Neural cell (in vitro differentiated cells): Measurements from ENCODE around the gene FARP2. TPM values are rescaled to one million over a fixed set of nuclear protein-coding genes. Genes with fewer than 3 reads are reported as not detected.

Experiments
- H2AFZ ChIP-seq: fragments of 200-600, 300-800 bp; sonication (generic), shearing (Covaris generic); 2 replicates; pipeline ENCODE4 v1.6.0; 2014; ENCODE audit warnings: low read depth, mild to moderate bottlenecking, antibody characterized with exemption, low read length, moderate library complexity
- H3F3A ChIP-seq: fragments of 200-600 bp; shearing (Covaris generic); 2 replicates; pipeline ENCODE4 v1.6.1; 2016; ENCODE audit warnings: mild to moderate bottlenecking, moderate library complexity, mixed read lengths, antibody characterized with exemption, low read length; ENCODE audit not compliant: insufficient read depth, poor library complexity, severe bottlenecking
- H3K27ac ChIP-seq: fragments of 200-600, 300-800 bp; sonication (generic), shearing (Covaris generic); 2 replicates; pipeline ENCODE4 v1.5.1; 2014; ENCODE audit warnings: mild to moderate bottlenecking, low read length, moderate library complexity
- H3K27me3 ChIP-seq: fragments of 300-800, 200-600 bp; sonication (generic), shearing (Covaris generic); 2 replicates; pipeline ENCODE4 v1.6.0; 2014; ENCODE audit warnings: mild to moderate bottlenecking, low read depth, low read length, moderate library complexity; ENCODE audit not compliant: insufficient read depth
- H3K36me3 ChIP-seq: fragments of 300-800, 200-600 bp; sonication (generic), shearing (Covaris generic); 2 replicates; pipeline ENCODE4 v1.5.1; 2014; ENCODE audit warnings: mild to moderate bottlenecking, antibody characterized with exemption, low read length, moderate library complexity; ENCODE audit not compliant: insufficient read depth
- H3K4me2 ChIP-seq: fragments of 300-800, 200-600 bp; sonication (generic), shearing (Covaris generic); 2 replicates; pipeline ENCODE4 v1.6.0; 2014; ENCODE audit warnings: mild to moderate bottlenecking, low read length
- H3K4me3 ChIP-seq: fragments of 300-800, 200-600 bp; sonication (generic), shearing (Covaris generic); 2 replicates; pipeline ENCODE4 v1.5.1; 2014; ENCODE audit warnings: mild to moderate bottlenecking, low read length, moderate library complexity
- H3K79me2 ChIP-seq: fragments of 200-600 bp; shearing (Covaris generic); replicated peaks from 2 replicates; pipeline ENCODE4 v1.6.0; 2014; ENCODE audit warnings: mild to moderate bottlenecking, low read length, moderate library complexity; ENCODE audit not compliant: insufficient read depth
- H3K9ac ChIP-seq: fragments of 300-800, 200-600 bp; sonication (generic), shearing (Covaris generic); 2 replicates; pipeline ENCODE4 v1.6.1; 2016; ENCODE audit warnings: mild to moderate bottlenecking, low read length, mixed read lengths
- H3K9me2 ChIP-seq: fragments of 200-600 bp; shearing (Covaris generic); 2 replicates; pipeline ENCODE4 v1.6.1; 2016; ENCODE audit warnings: mild to moderate bottlenecking, low read length, mixed read lengths; ENCODE audit not compliant: insufficient read depth
- H3K9me3 ChIP-seq: fragments of 200-600, 300-800 bp; sonication (generic), shearing (Covaris generic); 2 replicates; pipeline ENCODE4 v1.6.1; 2016; ENCODE audit warnings: mild to moderate bottlenecking, mixed run types, low read length, moderate library complexity, mixed read lengths
- H4K20me1 ChIP-seq: fragments of 200-600 bp; shearing (Covaris generic); 2 replicates; pipeline ENCODE4 v1.6.1; 2016; ENCODE audit warnings: mild to moderate bottlenecking, mixed run types; ENCODE audit not compliant: insufficient read depth
- EP300 ChIP-seq: fragments of 450-650 bp; conservative IDR thresholded peaks from 2 replicates; pipeline ENCODE4 v1.6.1; 2014; ENCODE audit warnings: antibody characterized with exemption, mild to moderate bottlenecking, moderate library complexity; ENCODE audit not compliant: poor library complexity, severe bottlenecking
- EZH2 ChIP-seq: fragments of 200-600, 300-800 bp; shearing (Covaris generic), sonication (generic); IDR thresholded peaks from 2 replicates; pipeline ENCODE4 v1.6.1; 2014; ENCODE audit warnings: antibody characterized with exemption, low read length, borderline replicate concordance, mild to moderate bottlenecking; ENCODE audit not compliant: insufficient read depth, poor library complexity, severe bottlenecking
- MXI1 ChIP-seq: fragments of 450-650 bp; conservative IDR thresholded peaks from 2 replicates; pipeline ENCODE4 v1.6.1; 2014; ENCODE audit warnings: antibody characterized with exemption, mild to moderate bottlenecking; ENCODE audit not compliant: poor library complexity, severe bottlenecking
- POLR2AphosphoS5 ChIP-seq: IDR thresholded peaks from 2 replicates; pipeline ENCODE4 v1.6.1; 2012
- RAD21 ChIP-seq: fragments of 450-650 bp; conservative IDR thresholded peaks from 2 replicates; pipeline ENCODE4 v1.6.1; 2014; ENCODE audit warnings: antibody characterized with exemption, mild to moderate bottlenecking, moderate library complexity
- SMC3 ChIP-seq: fragments of 450-650 bp; conservative IDR thresholded peaks from 2 replicates; pipeline ENCODE4 v1.6.1; 2014; ENCODE audit warnings: antibody characterized with exemption, mild to moderate bottlenecking, moderate library complexity; ENCODE audit not compliant: poor library complexity
- TAF1 ChIP-seq: IDR thresholded peaks from 2 replicates; pipeline ENCODE4 v1.6.1; 2012; ENCODE audit warnings: low read depth
- polyA plus RNA-seq: library from polyadenylated mRNA; depleted of rRNA; stranded (reverse); fragments of >200 nt; gene quantifications from 2 replicates; pipeline ENCODE4 v1.2.3, GENCODE V29; 2014
- TF ChIP-seq, protein P1 (sequence below): IDR thresholded peaks from 2 replicates; pipeline ENCODE4 v1.6.1; 2012; ENCODE audit warnings: borderline replicate concordance
- TF ChIP-seq, protein P2 (sequence below): fragments of 450-650 bp; IDR thresholded peaks from 2 replicates; pipeline ENCODE4 v1.5.1; 2014; ENCODE audit warnings: antibody characterized with exemption, mild to moderate bottlenecking, moderate library complexity; ENCODE audit not compliant: poor library complexity, severe bottlenecking

The FARP2 gene
- polyA plus RNA-seq, 1 donor from 2014 or later = 13.3 TPM

DNA sequence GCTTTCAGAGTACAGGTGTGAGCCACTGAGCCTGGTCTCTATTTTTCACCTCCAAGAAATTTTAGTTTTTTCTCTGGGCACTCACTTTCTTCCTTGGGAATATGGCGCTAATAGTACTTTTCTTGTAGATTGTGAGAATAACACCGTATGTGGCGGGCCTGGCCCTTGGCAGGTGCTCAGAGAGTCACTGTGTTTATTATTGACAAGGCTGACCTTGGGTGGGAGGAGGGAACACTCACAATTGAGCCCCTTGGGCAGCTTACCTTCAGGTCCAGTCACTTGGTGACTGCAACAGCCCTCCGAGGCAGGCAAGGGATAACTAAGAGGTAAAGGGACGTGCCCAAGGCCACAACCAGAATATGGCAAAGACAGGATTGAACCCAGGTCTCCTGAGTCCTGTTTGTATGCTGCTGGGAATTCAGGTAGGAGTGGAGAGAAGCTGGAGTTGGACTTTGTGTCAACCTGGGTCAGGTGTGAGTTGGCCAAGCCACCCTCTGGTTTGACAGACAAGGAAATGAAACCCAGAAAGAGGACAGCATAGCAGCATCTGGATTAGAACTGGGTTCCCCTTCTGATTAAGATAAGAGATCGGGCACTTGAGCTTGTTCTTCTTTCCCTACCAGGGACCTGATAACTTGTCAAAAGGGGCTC, 155.1 kb downstream of the FARP2 start:
- TF ChIP-seq SMC3 (no peak), EZH2 (no peak), RAD21 (no peak), POLR2AphosphoS5 (no peak), TAF1 (no peak), MXI1 (no peak), EP300 (no peak)
- TF ChIP-seq, protein P1, sequence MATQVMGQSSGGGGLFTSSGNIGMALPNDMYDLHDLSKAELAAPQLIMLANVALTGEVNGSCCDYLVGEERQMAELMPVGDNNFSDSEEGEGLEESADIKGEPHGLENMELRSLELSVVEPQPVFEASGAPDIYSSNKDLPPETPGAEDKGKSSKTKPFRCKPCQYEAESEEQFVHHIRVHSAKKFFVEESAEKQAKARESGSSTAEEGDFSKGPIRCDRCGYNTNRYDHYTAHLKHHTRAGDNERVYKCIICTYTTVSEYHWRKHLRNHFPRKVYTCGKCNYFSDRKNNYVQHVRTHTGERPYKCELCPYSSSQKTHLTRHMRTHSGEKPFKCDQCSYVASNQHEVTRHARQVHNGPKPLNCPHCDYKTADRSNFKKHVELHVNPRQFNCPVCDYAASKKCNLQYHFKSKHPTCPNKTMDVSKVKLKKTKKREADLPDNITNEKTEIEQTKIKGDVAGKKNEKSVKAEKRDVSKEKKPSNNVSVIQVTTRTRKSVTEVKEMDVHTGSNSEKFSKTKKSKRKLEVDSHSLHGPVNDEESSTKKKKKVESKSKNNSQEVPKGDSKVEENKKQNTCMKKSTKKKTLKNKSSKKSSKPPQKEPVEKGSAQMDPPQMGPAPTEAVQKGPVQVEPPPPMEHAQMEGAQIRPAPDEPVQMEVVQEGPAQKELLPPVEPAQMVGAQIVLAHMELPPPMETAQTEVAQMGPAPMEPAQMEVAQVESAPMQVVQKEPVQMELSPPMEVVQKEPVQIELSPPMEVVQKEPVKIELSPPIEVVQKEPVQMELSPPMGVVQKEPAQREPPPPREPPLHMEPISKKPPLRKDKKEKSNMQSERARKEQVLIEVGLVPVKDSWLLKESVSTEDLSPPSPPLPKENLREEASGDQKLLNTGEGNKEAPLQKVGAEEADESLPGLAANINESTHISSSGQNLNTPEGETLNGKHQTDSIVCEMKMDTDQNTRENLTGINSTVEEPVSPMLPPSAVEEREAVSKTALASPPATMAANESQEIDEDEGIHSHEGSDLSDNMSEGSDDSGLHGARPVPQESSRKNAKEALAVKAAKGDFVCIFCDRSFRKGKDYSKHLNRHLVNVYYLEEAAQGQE = no peak
- TF ChIP-seq, protein P2, sequence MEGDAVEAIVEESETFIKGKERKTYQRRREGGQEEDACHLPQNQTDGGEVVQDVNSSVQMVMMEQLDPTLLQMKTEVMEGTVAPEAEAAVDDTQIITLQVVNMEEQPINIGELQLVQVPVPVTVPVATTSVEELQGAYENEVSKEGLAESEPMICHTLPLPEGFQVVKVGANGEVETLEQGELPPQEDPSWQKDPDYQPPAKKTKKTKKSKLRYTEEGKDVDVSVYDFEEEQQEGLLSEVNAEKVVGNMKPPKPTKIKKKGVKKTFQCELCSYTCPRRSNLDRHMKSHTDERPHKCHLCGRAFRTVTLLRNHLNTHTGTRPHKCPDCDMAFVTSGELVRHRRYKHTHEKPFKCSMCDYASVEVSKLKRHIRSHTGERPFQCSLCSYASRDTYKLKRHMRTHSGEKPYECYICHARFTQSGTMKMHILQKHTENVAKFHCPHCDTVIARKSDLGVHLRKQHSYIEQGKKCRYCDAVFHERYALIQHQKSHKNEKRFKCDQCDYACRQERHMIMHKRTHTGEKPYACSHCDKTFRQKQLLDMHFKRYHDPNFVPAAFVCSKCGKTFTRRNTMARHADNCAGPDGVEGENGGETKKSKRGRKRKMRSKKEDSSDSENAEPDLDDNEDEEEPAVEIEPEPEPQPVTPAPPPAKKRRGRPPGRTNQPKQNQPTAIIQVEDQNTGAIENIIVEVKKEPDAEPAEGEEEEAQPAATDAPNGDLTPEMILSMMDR = no peak
- Histone ChIP-seq H3K4me3 (no peak overlapping the region), H3K27ac (no peak overlapping the region), H4K20me1 (no peaks in the 10 kb centered on the region), H3K9me2 (no peaks in the 10 kb centered on the region), H3K4me2 (no peak overlapping the region), H3K9me3 (no peaks in the 10 kb centered on the region), H3K9ac (no peak overlapping the region), H3K36me3 (no peaks in the 10 kb centered on the region), H2AFZ (no peak overlapping the region), H3F3A (no peaks in the 10 kb centered on the region), H3K27me3 (no peaks in the 10 kb centered on the region), H3K79me2 (peaks cover 16% of the 10 kb centered on the region)

DNA sequence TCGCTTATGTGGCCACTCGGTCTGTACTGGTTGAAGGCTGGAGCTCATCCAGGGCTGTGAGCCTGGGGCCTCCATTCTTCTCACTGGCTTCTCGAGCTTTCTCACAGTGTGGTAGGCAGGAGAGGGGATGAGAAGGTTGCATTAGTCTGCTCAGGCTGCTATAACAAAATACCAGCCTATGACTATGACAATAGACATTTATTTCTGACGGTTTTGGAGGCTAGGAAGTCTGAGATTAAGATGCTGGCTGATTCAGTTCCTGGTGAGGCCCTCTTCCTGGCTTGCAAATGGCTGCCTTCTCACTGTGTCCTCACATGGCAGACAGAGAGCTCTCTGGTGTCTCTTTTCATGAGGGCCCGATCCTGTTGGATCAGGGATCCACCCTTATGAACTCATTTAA, 158.5 kb downstream of the FARP2 start:
- no peaks in the 10 kb centered on the region for H3K9me3 ChIP-seq
- no peaks in the 10 kb centered on the region for H4K20me1 ChIP-seq
- no peak overlapping the region for H3K4me2 ChIP-seq
- no peaks in the 10 kb centered on the region for H3K79me2 ChIP-seq
- no peaks in the 10 kb centered on the region for H3K27me3 ChIP-seq
- H3K36me3 ChIP-seq = no peaks in the 10 kb centered on the region
- TF ChIP-seq MXI1 = no peak
- TF ChIP-seq RAD21 = no peak
- H3K9ac ChIP-seq = no peak overlapping the region
- H3F3A ChIP-seq = no peaks in the 10 kb centered on the region
- no peak overlapping the region for H3K27ac ChIP-seq
- H3K9me2 ChIP-seq = no peaks in the 10 kb centered on the region
- H3K4me3 ChIP-seq = no peak overlapping the region
- no peak overlapping the region for H2AFZ ChIP-seq
